HepG2 (cell line): Measurements from ENCODE around the gene PPIL3. TPM values are rescaled to one million over a fixed set of nuclear protein-coding genes. Genes with fewer than 3 reads are reported as not detected.

Experiments
- ATF7-NPFF ChIP-seq: sonication (generic); formaldehyde crosslinking; IDR thresholded peaks from 2 replicates; pipeline ENCODE4 v1.8.1; 2023; ENCODE audit warnings: mild to moderate bottlenecking, low read depth, missing genetic modification reagents, moderate library complexity
- ATM ChIP-seq: fragments of 450-650 bp; IDR thresholded peaks from 2 replicates; pipeline ENCODE4 v1.7.1; 2017; ENCODE audit warnings: mild to moderate bottlenecking, borderline replicate concordance
- ISL2 ChIP-seq: sonication (generic); formaldehyde crosslinking; IDR thresholded peaks from 2 replicates; pipeline ENCODE4 v1.5.0; 2020; ENCODE audit warnings: missing genetic modification reagents
- MATR3 ChIP-seq: sonication (generic); formaldehyde crosslinking; IDR thresholded peaks from 2 replicates; pipeline ENCODE4 v1.4.0; 2020; ENCODE audit warnings: missing genetic modification reagents
- SETDB1 ChIP-seq: sonication (generic); formaldehyde crosslinking; IDR thresholded peaks from 2 replicates; pipeline ENCODE4 v1.5.1; 2020; ENCODE audit warnings: missing genetic modification reagents, mild to moderate bottlenecking, borderline replicate concordance
- SIX1 ChIP-seq: sonication (generic); formaldehyde crosslinking; IDR thresholded peaks from 2 replicates; pipeline ENCODE4 v1.4.0; 2020; ENCODE audit warnings: missing genetic modification reagents, borderline replicate concordance
- SMAD9 ChIP-seq: sonication (generic); formaldehyde crosslinking; IDR thresholded peaks from 2 replicates; pipeline ENCODE4 v1.5.1; 2020; ENCODE audit warnings: mild to moderate bottlenecking, missing genetic modification reagents
- SMC3 ChIP-seq: IDR thresholded peaks from 2 replicates; pipeline ENCODE4 v1.6.1; 2011; ENCODE audit warnings: low read length, improper control_type of control experiment
- SP1 ChIP-seq, 2 experiments: fragments of 450-650 bp in 1 of 2; sonication (generic) in 1 of 2; formaldehyde crosslinking in 1 of 2; IDR thresholded peaks; 2 replicates each; pipeline versions ENCODE4 v1.4.0 to v1.6.1; 2016 to 2020; ENCODE audit warnings: missing genetic modification reagents in 1 of 2
- USF2 ChIP-seq, 2 experiments: sonication (generic) in 1 of 2; formaldehyde crosslinking in 1 of 2; IDR thresholded peaks; 2 replicates each; pipeline versions ENCODE4 v1.5.1 to v1.6.1; 2011 to 2020; ENCODE audit warnings: borderline replicate concordance in 1 of 2, low read depth in 1 of 2, low read length in 1 of 2, mild to moderate bottlenecking in 1 of 2, missing genetic modification reagents in 1 of 2, moderate library complexity in 1 of 2
- ZNF205 ChIP-seq: IDR thresholded peaks from 2 replicates; pipeline ENCODE4 v1.6.1; 2018; ENCODE audit warnings: missing biosample characterization, missing genetic modification reagents
- ZNF546 ChIP-seq: sonication (generic); formaldehyde crosslinking; conservative IDR thresholded peaks from 2 replicates; pipeline ENCODE4 v1.8.1; 2023; ENCODE audit warnings: mild to moderate bottlenecking, missing genetic modification reagents
- ZNF678 ChIP-seq: sonication (generic); formaldehyde crosslinking; IDR thresholded peaks from 2 replicates; pipeline ENCODE4 v1.4.0; 2020; ENCODE audit warnings: mild to moderate bottlenecking, missing genetic modification reagents
- ZNF7 ChIP-seq: IDR thresholded peaks from 2 replicates; pipeline ENCODE4 v1.6.1; 2016; ENCODE audit warnings: missing biosample characterization, missing genetic modification reagents
- ZNF724P ChIP-seq: sonication (generic); formaldehyde crosslinking; IDR thresholded peaks from 2 replicates; pipeline ENCODE4 v1.8.0; 2022; ENCODE audit warnings: missing genetic modification reagents, borderline replicate concordance
- ZNF816 ChIP-seq: sonication (generic); formaldehyde crosslinking; IDR thresholded peaks from 2 replicates; pipeline ENCODE4 v1.8.0; 2022; ENCODE audit warnings: missing genetic modification reagents, mild to moderate bottlenecking, borderline replicate concordance
- ZSCAN31 ChIP-seq: sonication (generic); formaldehyde crosslinking; IDR thresholded peaks from 2 replicates; pipeline ENCODE4 v1.5.0; 2020; ENCODE audit warnings: low read depth, mild to moderate bottlenecking, missing genetic modification reagents
- polyA plus RNA-seq, 8 experiments: library from polyadenylated mRNA; depleted of rRNA in 3 of 8; stranded (reverse) in 7 of 8; unstranded in 1 of 8; fragments of >200 nt; fragmentation: Illumina TruSeq in 4 of 8; extraction: Trizol in 4 of 8; gene quantifications; 2 replicates each; pipeline versions ENCODE4 v1.2.1 to v1.2.3, GENCODE V29; 2011 to 2016; ENCODE audit warnings: low read depth in 4 of 8, missing spikeins in 1 of 8, mixed read lengths in 1 of 8; ENCODE audit not compliant: insufficient read depth in 1 of 8
- total RNA-seq, 5 experiments: library from RNA; depleted of rRNA; stranded (reverse); fragments of >200 nt; fragmentation: Illumina TruSeq; extraction: Trizol; gene quantifications; 2 replicates each; pipeline ENCODE4 v1.2.3, GENCODE V29; 2016; ENCODE audit warnings: low read depth in 1 of 5
- TF ChIP-seq, protein P1 (sequence below): sonication (generic); formaldehyde crosslinking; IDR thresholded peaks from 2 replicates; pipeline ENCODE4 v1.4.0; 2020; ENCODE audit warnings: missing genetic modification reagents, low read depth, mild to moderate bottlenecking, borderline replicate concordance
- TF ChIP-seq, protein P2 (sequence below): sonication (generic); formaldehyde crosslinking; IDR thresholded peaks from 2 replicates; pipeline ENCODE4 v1.5.1; 2020; ENCODE audit warnings: mild to moderate bottlenecking, missing genetic modification reagents, borderline replicate concordance
- TF ChIP-seq, protein P3 (sequence below): sonication (generic); formaldehyde crosslinking; IDR thresholded peaks from 2 replicates; pipeline ENCODE4 v1.8.0; 2022; ENCODE audit warnings: missing genetic modification reagents, mild to moderate bottlenecking, inconsistent platforms, borderline replicate concordance
- TF ChIP-seq, protein P4 (sequence below): sonication (generic); formaldehyde crosslinking; IDR thresholded peaks from 2 replicates; pipeline ENCODE4 v1.8.1; 2023; ENCODE audit warnings: mild to moderate bottlenecking, missing genetic modification reagents

PPIL3 gene
- total and polyA plus RNA-seq, 2 of the 13 experiments (the other 11 are each of a cell fraction or from before 2014, with no cell fraction given): 98.7 to 107 TPM

DNA sequence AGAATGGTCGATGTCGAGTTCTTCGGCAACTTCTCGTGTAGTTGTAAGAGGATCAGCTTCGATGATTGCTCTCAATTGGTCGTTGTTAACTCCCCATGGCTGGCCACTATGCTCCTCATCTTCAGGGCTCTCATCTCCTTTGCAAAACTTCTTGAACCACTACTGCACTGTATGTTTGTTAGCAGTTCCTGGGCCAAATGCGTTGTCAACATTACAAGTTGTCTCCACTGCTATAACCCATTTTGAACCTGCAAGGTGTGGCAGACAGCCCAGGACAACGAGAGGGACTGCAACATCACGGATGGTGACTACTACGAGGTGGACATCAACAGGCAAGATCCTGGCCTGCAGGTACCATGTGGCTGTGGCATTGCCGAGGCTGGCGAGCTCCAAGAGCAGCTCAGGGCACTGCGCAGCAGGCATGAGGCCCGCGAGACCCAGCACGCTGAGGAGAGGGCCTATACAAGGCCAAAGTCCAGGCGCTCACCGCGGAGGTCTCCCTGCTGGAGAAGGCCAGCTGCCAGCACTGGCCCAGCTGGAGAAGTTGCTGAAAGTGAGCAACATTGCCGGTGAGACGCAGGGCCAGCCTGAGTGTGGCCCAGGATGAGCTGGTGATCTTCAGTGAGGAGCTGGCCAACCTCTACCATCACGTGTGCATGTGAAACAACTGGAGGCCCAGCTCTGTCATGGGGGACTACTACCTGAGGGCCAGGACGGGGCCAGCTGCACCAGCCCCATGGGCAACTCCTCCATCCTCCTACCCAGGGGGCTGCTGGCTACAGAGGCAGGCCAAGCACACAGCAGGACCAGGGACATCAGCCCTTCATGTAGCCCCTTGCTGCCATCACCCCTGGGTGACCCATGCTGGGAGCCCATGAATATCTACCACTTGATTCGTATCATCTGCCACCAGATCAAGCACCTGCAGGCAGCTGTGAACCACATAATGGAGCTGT, 44.6 kb downstream of the PPIL3 start (continued):
- TF ChIP-seq USF2 (IDR thresholded peaks at IDR 0.05; ENCODE audit: low read depth, low read length) (no peak), USF2 (CRISPR knock-in tag; IDR thresholded peaks at IDR 0.05; ENCODE audit: borderline replicate concordance) (no peak; the same call in none of the 2 replicates), SMC3 (no peak), MATR3 (CRISPR knock-in tag) (no peak), ZNF7 (no peak), SMAD9 (CRISPR knock-in tag) (0 out of 2 replicates have a peak, but pooled peaks have one; percentile 58), ZNF546 (CRISPR knock-in tag) (peak; percentile 72), ZSCAN31 (no peak), SIX1 (CRISPR knock-in tag) (no peak), ATF7-NPFF (no peak), SETDB1 (no peak), ZNF678 (CRISPR knock-in tag) (no peak), ZNF816 (CRISPR knock-in tag) (no peak), ZNF205 (peak; percentile 26; the same call in 1 of the 2 replicates), SP1 (IDR thresholded peaks at IDR 0.05) (no peak), SP1 (CRISPR knock-in tag; IDR thresholded peaks at IDR 0.05) (no peak), ZNF724P (peak; percentile 97), ISL2 (no peak), ATM (no peak)
- TF ChIP-seq, protein P1, sequence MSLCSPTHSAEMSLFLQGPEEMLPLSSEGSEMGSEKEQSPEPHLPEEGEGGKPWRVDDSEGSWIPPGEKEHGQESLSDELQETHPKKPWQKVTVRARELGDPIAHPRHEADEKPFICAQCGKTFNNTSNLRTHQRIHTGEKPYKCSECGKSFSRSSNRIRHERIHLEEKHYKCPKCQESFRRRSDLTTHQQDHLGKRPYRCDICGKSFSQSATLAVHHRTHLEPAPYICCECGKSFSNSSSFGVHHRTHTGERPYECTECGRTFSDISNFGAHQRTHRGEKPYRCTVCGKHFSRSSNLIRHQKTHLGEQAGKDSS (CRISPR knock-in tag): no peak
- TF ChIP-seq, protein P2, sequence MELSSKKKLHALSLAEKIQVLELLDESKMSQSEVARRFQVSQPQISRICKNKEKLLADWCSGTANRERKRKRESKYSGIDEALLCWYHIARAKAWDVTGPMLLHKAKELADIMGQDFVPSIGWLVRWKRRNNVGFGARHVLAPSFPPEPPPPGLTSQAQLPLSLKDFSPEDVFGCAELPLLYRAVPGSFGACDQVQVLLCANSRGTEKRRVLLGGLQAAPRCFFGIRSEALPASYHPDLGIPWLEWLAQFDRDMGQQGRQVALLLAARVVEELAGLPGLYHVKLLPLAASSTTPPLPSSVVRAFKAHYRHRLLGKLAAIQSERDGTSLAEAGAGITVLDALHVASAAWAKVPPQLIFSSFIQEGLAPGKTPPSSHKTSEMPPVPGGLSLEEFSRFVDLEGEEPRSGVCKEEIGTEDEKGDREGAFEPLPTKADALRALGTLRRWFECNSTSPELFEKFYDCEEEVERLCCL (CRISPR knock-in tag): no peak
- TF ChIP-seq, protein P3, sequence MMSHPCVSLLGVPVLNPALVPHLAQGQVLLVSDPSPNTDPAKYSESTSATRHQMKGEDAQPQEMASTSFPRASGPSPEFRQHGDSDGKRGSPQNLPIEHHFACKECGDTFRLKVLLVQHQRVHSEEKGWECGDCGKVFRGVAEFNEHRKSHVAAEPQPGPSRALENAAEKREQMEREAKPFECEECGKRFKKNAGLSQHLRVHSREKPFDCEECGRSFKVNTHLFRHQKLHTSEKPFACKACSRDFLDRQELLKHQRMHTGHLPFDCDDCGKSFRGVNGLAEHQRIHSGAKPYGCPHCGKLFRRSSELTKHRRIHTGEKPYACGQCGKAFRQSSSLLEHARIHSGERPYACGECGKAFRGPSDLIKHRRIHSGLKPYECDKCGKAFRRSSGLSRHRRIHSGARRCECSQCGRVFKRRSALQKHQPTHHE (CRISPR knock-in tag): 0 out of 2 replicates have a peak, but pooled peaks have one; percentile 68
- TF ChIP-seq, protein P4, sequence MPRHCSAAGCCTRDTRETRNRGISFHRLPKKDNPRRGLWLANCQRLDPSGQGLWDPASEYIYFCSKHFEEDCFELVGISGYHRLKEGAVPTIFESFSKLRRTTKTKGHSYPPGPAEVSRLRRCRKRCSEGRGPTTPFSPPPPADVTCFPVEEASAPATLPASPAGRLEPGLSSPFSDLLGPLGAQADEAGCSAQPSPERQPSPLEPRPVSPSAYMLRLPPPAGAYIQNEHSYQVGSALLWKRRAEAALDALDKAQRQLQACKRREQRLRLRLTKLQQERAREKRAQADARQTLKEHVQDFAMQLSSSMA: peak; percentile 78; the same call in 1 of the 2 replicates
